NCI-H128 (cell line): ENCODE data around the gene TRIO.

Experiments used
- DNase-seq: peaks from one replicate; lab custom pipeline; 2025; ENCODE audit not compliant: unreplicated experiment; lab: John Stamatoyannopoulos, UW

Gene TRIO

GRCh38 chr5:14260637-14261036, 117.5 kb downstream of the TRIO start:
- no peak for DNase-seq

GRCh38 chr5:14261235-14261634, 118.1 kb downstream of the TRIO start:
- no peak for DNase-seq

- no peak for DNase-seq
These were observed 118.9 kb downstream of the TRIO start for GRCh38 chr5:14261856-14262611.

DNA sequence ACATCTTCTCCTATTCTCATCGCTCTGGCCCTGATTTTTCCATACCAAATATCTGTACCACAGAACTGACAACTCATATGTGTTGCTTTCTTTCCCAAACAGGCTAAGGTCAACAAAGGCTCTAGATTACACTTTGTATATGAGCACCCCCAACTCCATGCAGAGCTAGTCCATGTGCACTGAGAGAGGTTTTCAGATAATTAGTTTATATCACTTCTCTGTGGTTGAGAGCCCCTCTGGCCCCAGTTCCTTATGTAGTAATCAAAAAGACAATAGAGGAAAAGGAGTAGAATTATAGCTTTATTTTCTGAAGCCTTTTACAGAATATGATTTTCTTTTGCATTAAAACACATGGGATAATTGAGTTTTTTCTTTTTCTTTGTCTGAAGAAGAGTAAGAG, 120.0 kb downstream of the TRIO start:
- DNase-seq = no peak

GRCh38 chr5:14263699-14264098, 120.6 kb downstream of the TRIO start:
- peak; percentile 37 for DNase-seq

DNA sequence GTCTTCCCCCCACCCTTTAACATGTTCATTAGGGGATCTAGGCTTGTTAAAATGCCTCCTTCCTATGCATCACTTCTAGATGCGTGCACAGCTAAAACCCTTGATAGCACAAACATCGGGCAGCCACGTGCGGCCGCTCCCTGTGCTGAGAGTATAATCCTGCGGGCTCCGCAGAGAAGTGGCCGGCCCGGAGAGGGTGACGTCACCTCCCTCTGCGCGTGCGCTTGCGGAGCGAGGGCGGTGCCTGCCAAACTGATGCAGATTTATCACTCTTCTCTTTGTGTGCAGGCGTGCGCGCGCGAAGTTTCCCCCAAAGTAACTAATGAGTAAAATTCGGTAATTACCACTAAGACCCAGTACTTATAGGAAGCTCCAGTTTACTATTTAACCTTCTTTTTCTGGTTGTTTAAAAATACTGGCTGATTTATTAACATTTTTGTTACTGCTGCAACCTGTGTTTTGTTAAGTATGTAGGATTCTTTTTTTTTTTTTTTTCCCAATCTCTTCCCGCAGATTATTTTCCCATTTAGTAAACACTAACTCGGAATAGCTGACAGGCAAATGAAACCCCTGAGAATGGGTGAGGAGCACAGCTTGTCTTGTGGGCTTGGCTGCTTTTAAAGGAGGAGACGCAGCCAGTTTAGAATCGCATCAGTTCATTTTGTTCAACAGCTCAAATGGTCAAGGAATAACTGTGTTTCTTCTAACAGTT, 121.6 kb downstream of the TRIO start:
- peak; percentile 92 for DNase-seq

DNA sequence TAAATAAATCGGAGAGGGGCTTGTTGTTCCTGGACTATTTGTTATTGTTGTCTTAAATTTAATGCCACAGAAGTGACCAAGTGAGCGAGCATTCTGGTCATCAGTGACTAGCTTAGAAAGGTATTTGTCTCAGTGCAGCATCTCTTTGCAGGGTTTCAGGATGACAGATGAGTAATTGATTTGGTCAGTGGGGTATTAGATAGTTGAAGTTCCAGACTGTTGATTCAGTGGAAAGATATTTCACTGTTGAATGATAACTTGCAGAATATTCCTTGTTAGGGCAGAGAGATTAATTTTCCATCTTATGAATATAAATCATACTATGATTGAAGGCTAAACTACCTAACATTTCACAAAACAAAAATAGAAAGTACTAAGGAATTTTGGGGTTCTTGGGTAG, 122.4 kb downstream of the TRIO start:
- no peak for DNase-seq

- no peak for DNase-seq
These were observed 123.0 kb downstream of the TRIO start for GRCh38 chr5:14266171-14266570.

DNA sequence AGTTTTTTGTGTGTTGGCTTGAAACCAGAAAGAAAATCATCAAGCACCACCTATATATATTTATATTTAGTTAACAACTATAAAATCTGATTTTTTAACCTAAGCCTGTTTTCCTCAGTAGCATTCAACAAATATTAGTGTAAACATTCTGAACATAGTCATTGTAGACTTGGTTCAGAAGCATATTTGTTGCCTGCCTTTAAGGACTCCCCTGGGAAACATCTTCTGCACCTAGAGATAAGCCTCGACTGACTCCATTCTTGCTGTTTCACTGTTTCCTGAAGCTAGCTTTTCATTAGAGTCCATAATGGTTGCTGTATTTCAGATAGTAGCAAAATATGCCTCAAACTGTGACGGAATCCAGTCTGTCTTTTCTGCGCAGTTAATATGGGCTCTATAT, 123.5 kb downstream of the TRIO start:
- no peak for DNase-seq

GRCh38 chr5:14267166-14267838, 124.2 kb downstream of the TRIO start:
- DNase-seq = no peak

GRCh38 chr5:14267991-14268708, 125.0 kb downstream of the TRIO start:
- no peak for DNase-seq

GRCh38 chr5:14268738-14269137, 125.6 kb downstream of the TRIO start:
- no peak for DNase-seq

DNA sequence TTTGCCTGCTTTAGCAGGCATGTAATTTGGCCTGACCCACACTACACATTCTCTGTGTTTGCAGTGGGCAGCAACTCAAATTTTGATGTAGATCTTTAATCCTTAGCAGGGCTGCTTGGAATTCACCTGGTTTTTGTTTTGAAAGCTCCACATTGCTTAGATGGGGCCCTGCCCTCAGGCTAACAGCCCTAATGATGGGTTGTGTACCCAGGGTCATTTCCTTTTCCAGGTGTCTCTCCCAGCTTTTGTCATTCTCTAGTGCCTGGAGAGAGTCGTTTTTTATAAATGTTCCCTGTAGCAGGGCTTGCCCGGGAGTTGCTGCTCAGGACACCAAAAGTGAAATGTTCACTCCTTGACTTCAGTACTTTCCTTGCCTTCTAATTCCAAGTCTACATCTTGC, 126.3 kb downstream of the TRIO start:
- DNase-seq = no peak

- DNase-seq = peak; percentile 27
These were observed 127.1 kb downstream of the TRIO start for GRCh38 chr5:14270209-14270702.

GRCh38 chr5:14272548-14273205, 129.5 kb downstream of the TRIO start:
- DNase-seq = no peak

DNA sequence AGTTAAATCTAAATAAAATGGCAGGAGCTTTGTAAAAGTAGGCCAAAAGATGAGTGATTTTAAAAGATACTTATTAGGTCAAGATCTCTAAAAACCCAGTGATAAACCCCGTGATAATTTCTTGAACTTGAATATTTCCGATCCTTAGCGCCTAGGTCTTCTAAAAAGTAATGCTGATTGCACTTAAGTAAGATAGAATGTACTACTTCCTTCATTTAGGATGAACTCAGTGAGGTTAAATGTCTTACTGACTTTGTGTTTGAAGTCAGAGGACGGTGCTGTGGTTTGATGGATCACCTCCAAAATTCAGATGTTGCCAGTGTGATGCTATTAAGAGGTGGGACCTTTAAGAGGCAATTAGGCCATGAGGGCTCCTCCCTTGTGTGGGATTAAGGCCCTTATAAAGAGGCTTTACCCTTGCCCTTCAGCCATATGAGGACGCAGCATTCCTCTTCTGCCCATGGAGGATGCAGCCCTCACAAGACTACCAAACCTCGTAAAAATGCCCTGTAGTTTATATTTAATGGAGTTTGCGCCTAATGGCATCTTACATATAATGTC, 130.1 kb downstream of the TRIO start:
- DNase-seq = no peak

DNA sequence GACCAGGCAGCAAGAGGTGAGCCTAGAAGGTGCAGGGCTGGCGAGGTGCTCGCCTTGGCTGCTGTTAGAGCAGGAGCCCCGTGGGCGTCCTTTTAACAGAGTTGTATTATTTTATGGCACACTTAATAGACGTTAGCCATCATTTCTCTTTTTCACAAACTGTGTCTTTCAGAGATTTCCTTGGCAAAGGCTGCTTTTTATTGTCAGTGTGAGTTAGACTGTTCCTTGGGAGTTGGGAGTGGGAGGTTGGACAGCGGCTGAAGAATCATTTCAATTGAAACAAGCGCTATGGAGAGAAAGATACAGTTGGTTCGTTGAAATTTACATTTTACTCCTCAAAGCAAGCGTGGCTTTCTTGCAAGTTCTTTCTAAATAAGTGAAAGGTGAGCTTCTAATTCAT, 133.2 kb downstream of the TRIO start:
- DNase-seq = no peak

- no peak for DNase-seq
These were observed 134.5 kb downstream of the TRIO start for GRCh38 chr5:14277385-14278320.

- DNase-seq = no peak
These were observed 137.2 kb downstream of the TRIO start for GRCh38 chr5:14280294-14280854.
